ENCODE data around the gene MAN2B2.
A peak's percentile ranks its signal among the peaks of the same experiment; 100 is the strongest.
"Not testable (repeated sequence)": the region's sequence is repeated elsewhere in the genome, so short reads cannot be mapped to it uniquely, and the experiment has no call there.

The MAN2B2 gene

GRCh38 chr4:6672541-6673190, 97.7 kb downstream of the MAN2B2 start:
- peaks cover 11% of the 10 kb centered on the region for H3K27me3 Mint-ChIP-seq
- peak overlapping the region; percentile 98 for H3K27ac Mint-ChIP-seq
- H3K4me1 Mint-ChIP-seq: peaks cover 41% of the 10 kb centered on the region
- peaks cover 37% of the 10 kb centered on the region for H3K36me3 Mint-ChIP-seq
- H3K4me3 Mint-ChIP-seq: peak overlapping the region; percentile 93
- H3K9me3 Mint-ChIP-seq, DNase-seq: not testable (repeated sequence)
- CTCF ChIA-PET: interaction anchor here (0.6 to 1.7 kb wide), 6 partner anchors 8 to 411 kb away, joined by 3 to 6 read pairs (median 3); no protein-coding TSS in a partner anchor
